ENCODE data around the gene LCOR. TPM values are rescaled to one million over a fixed set of nuclear protein-coding genes. Genes with fewer than 3 reads are reported as not detected.
A peak's percentile ranks its signal among the peaks of the same experiment; 100 is the strongest.

LCOR gene
- total RNA-seq, 1 experiment from 2014 or later, result 42.1 TPM

GRCh38 chr10:96856317-96856716 lies 24.2 kb downstream of the LCOR start:
- TF ChIP-seq, protein P1, sequence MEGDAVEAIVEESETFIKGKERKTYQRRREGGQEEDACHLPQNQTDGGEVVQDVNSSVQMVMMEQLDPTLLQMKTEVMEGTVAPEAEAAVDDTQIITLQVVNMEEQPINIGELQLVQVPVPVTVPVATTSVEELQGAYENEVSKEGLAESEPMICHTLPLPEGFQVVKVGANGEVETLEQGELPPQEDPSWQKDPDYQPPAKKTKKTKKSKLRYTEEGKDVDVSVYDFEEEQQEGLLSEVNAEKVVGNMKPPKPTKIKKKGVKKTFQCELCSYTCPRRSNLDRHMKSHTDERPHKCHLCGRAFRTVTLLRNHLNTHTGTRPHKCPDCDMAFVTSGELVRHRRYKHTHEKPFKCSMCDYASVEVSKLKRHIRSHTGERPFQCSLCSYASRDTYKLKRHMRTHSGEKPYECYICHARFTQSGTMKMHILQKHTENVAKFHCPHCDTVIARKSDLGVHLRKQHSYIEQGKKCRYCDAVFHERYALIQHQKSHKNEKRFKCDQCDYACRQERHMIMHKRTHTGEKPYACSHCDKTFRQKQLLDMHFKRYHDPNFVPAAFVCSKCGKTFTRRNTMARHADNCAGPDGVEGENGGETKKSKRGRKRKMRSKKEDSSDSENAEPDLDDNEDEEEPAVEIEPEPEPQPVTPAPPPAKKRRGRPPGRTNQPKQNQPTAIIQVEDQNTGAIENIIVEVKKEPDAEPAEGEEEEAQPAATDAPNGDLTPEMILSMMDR (conservative IDR thresholded peaks at IDR 0.05), result no peak
- no CpG with 5 or more reads among the region's 3 CpGs for WGBS (ENCODE audit: extremely low coverage, insufficient read length, low lambda C conversion rate)
- Histone ChIP-seq H4K8ac (replicated peaks; ENCODE audit: insufficient read length, low read depth, low read length) (no peak overlapping the region), H4K91ac (ENCODE audit: insufficient read length, low read depth, low read length) (no peak overlapping the region), H4K5ac (ENCODE audit: insufficient read length, low read depth, low read length) (no peak overlapping the region), H3K79me2 (ENCODE audit: insufficient read depth, low read length) (peaks cover 15% of the 10 kb centered on the region; the same call in 1 of the 2 replicates), H3K14ac (ENCODE audit: insufficient read depth, low read length) (no peak overlapping the region), H3K18ac (ENCODE audit: insufficient read length, low read depth, low read length) (peak overlapping the region; percentile 68), H2AK5ac (ENCODE audit: insufficient read length, low read length) (no peak overlapping the region), H3K27me3 (ENCODE audit: insufficient read depth, low read length) (no peaks in the 10 kb centered on the region), H3T11ph (ENCODE audit: low read length) (no peak overlapping the region), H2AFZ (ENCODE audit: low read length) (no peak overlapping the region), H3K4me2 (ENCODE audit: insufficient read depth, insufficient read length, low read length) (no peak overlapping the region), H3K27ac (ENCODE audit: insufficient read length, low read depth, low read length) (no peak overlapping the region), H2BK12ac (ENCODE audit: insufficient read length, low read depth, low read length) (no peak overlapping the region), H2BK120ac (ENCODE audit: low read depth, low read length, poor library complexity, severe bottlenecking) (no peak overlapping the region), H3K23me2 (ENCODE audit: insufficient read length, low read depth, low read length, poor library complexity, severe bottlenecking) (no peaks in the 10 kb centered on the region), H2BK5ac (ENCODE audit: insufficient read length, low read length) (no peak overlapping the region), H3K9me3 (ENCODE audit: control insufficient read depth, low read depth, low read length) (no peaks in the 10 kb centered on the region), H4K20me1 (ENCODE audit: control insufficient read depth, insufficient read depth, insufficient read length) (no peaks in the 10 kb centered on the region), H2BK20ac (ENCODE audit: low read depth, low read length, poor library complexity, severe bottlenecking) (no peak overlapping the region), H3K56ac (ENCODE audit: insufficient read length, low read depth, low read length) (no peak overlapping the region), H3K23ac (ENCODE audit: insufficient read length, low read depth, low read length) (no peak overlapping the region), H2BK15ac (ENCODE audit: low read depth, low read length) (no peak overlapping the region), H3K4me1 (ENCODE audit: insufficient read depth, low read length) (no peaks in the 10 kb centered on the region), H3K4ac (ENCODE audit: low read depth, low read length) (no peak overlapping the region), H3K79me1 (ENCODE audit: insufficient read depth, low read depth, low read length, poor library complexity, severe bottlenecking) (peaks cover 3% of the 10 kb centered on the region), H3K9ac (ENCODE audit: extremely low read depth, insufficient read length, low read length) (no peak overlapping the region)
- Mint-ChIP-seq H3K4me1 (peaks cover 20 to 30% of the 10 kb centered on the region in 2 experiments), H3K27ac (no peak overlapping the region), H3K9me3 (no peaks in the 10 kb centered on the region), H3K36me3 (ENCODE audit: insufficient read depth in 1 of 3, low read depth in 3 of 3) (peaks cover 3 to 22% (median 11%) of the 10 kb centered on the region in 3 experiments; a peak in 6 of 7 replicates), H3K4me3 (no peak overlapping the region), H3K27me3 (ENCODE audit: low read depth) (no peaks in the 10 kb centered on the region)
- no peak for DNase-seq

All from H9 (cell line).